Fibroblast of peridontal ligament (primary cell): ENCODE data around the gene BPHL.
"Not testable (repeated sequence)": the region's sequence is repeated elsewhere in the genome, so short reads cannot be mapped to it uniquely, and the experiment has no call there.

Experiments
- DNase-seq: peaks from one replicate; pipeline ENCODE4 v3.0.0-alpha.2; 2010; ENCODE audit errors: extremely low read depth

BPHL gene

DNA sequence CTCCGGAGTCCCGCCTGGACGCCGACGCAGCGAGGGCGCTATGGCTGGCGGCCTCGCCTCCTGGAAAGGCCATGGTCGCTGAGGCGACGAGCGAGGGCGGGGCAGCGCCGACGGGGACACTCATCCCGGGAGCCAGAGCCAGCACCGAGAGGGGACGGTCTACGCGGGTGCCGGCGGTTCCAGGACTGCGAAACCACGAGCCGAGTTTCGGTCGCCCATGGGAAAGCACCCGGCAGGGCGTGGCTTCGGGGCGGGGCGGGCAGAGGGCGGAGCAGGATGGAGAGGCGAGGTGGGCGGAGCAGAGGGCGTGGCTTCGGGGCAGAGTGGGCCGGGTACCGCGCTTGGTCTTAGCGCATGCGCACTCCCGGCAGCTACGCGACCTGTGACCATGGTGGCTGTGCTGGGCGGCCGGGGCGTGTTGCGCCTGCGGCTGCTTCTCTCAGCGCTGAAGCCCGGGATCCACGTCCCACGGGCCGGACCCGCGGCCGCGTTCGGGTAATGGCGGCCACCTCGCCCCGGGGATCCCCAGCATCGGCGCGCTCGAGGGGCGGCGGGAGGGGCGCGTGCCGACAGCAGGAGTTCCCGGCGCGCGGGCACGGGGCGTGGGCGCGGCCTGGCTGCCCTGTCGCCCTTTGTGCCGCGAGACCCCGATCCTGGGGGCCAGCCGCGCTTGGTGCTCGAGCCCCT, at the start of gene BPHL:
TSS of gene BPHL (plus strand) at position 359 of the 687 bp plus-strand sequence. CDS start at position 389, 30 bp downstream.
- peak; percentile 88 for DNase-seq

- DNase-seq: no peak
Measured at GRCh38 chr6:3071568-3071967, 46.9 kb upstream of the BPHL start.

DNA sequence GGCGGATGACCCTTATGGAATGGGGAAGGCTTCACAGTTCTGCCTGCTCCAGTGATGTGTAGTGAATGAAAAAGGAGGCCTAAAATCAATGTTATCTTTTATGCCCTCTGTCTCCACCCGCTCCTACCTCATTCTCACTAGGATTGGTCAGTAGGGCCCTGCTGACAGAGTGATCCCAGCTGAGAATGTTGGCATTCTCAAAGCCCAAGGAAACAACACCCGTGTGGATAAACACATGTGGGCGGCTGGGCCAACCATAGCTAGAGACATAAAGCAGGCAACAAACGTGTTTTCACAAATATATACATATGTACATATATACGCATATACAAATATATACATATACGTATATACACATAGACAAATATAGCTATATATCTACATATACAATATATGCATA, 45.7 kb upstream of the BPHL start:
- DNase-seq: no peak

DNA sequence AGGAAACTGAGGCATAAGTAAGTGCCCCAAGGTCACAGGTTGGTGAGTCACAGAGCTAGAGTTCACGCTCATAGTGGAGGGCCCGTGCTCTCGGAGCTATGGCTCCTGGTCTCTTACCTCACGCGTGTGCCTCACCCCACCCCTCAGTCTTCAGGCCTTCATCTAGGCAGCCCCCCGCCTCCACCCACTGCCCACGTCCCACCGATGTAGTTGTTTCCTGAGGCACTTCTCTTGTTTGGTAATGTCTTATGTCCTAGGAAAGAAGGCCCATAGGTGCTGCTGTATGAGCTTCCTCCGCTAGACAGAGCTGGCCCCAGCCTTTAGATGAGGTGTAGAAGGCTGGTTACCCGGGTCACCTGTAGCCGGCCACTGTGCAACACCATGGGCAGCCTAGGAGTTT, 45.1 kb upstream of the BPHL start:
- no peak for DNase-seq

- DNase-seq: no peak
Measured at GRCh38 chr6:3075772-3076113, 42.8 kb upstream of the BPHL start.

DNA sequence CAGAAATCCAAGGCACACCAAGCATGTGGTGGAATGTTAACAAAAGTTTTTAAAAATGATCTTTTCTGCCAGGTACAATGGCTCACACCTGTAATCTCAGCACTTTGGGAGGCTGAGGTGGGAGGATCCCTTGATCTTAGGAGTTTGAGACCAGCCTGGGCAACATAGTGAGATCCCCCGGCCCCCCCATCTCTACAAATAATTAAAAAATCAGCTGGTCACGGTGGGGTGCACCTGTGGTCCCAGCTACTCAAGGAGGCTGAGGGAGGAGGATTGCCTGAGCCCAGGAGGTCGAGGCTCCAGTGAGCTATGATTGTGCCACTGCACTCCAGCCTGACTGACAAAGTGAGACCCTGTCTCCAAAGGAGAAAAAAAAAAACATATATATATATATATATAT, 42.2 kb upstream of the BPHL start:
- no peak for DNase-seq

DNA sequence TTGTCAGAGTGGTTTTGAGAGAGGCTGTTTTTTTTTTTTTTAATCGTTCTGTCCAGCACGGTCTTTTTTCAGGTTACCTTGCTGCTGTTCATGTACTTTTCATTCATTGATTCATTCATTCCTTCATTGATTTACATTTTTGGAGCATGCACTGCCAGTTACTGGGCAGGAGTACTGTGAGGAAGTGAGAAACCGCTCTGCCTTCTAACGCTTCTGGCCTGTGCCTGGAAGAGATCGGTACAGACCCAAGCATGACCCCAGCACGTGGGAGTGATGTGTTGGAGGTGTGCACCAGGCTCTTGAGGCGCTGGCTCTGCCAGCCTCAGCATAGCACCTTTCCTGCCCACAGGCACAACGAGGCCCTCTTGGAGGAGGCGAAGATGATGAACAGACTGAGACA, 41.1 kb upstream of the BPHL start:
- no peak for DNase-seq

DNA sequence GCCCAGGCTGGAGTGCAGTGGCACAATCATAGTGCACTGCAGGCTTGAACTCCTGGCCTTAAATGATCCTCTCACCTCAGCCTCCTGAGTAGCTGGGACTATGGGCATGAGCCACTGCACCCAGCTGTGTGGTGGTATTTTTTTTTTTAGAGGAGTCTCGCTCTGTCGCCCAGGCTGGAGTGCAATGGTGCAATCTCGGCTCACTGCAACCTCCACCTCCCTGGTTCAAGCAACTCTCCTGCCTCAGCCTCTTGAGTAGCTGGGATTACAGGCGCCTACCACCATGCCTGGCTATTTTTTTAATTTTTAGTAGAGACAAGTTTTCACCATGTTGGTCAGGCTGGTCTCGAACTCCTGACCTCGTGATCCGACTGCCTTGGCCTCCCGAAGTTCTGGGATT, 39.6 kb upstream of the BPHL start:
- not testable (repeated sequence) for DNase-seq

DNA sequence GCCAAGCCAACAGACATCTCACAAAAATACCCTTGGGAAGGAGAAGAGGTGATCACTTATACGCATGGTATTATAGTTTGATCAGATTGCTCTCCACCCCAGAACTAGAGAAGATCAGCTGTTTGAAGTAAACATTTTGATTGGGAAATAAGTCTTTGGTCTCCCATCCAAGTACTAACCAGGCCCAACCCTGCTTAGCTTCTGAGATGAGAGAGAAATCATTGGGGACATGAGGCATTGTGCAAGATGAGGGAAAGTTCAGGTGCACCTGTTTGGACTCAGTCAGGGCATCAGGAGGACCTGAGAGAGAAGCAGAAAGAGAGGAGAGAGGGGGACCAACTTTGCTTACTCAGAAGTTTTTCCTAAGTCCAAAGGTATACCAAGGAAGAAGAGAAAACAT, 38.8 kb upstream of the BPHL start:
- no peak for DNase-seq

DNA sequence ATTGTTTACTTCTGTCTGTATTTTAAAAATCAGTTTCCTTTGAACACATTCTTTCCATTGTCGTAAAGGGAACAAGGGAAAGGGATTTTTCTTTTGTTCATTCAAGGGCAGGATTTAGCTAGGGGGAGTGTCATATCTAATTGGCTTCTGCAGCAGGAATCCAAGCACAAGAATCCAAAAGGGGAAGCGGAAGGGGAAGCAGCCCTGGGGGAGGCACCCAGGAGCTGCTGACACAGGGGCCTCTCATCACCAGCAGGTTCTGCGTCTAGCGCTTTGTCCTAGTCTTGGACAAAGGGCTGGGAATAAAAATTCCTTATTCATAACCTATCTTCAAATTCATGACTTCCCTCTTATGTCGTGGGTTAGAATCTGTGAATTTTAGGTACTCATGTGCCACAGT, 36.6 kb upstream of the BPHL start:
- no peak for DNase-seq

DNA sequence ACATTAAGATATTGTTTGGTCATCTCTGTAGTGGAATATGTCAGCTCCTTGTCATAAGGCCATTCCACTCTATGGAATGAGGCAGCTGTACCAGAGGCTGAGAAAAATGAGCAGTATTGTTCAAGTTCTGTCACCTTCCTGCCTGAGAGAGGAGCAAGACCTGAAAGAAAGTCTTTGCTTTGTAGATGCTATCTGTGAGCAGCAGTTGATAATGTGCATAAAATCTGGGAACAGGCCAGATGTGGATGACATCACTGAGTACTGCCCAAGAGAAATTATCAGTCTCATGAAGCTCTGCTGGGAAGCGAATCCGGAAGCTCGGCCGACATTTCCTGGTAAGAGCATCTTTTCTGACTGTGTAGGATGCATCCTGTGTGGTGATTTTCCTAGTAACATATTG, 33.4 kb upstream of the BPHL start:
- DNase-seq: no peak

GRCh38 chr6:3086282-3086946, 32.1 kb upstream of the BPHL start:
- DNase-seq: no peak

DNA sequence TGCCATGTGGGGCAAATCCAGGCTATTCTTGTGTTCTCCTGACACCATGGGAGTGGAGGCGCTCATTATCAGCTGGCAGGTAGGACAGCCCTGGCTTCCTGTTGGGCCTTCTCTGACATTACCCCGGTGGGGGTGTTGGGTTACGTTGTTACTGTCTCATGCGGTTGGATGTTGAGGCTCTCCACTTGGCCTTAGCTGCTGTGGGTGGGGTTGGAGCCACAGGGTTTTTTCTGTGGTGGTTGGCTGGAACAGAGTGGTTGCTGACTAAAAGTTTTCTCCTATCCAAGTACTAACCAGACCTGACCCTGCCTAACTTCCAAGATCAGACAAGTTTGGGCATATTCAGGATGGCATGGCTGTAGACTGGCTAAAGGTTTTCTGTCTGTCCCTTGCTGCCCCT, 30.1 kb upstream of the BPHL start:
- DNase-seq: peak; percentile 66

DNA sequence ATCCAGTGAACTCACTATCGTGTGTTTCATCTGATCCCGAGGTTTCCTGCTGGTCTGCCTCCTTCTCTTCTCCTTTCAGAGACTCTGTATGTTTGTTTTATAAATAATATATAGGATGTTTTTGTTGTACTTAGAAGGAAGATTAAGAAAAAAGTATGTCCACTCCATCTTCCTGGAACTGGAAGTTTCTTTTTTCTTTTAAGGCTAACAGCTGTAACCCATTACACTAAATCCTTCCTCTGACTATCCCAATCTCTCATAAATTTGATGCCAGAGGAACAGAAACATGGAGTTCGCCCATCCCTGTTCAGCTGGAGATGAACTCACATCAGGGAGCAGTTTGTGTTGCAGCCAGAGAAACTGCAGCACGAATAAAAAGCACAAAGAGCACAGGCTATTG, 29.5 kb upstream of the BPHL start:
- DNase-seq: peak; percentile 75

- peak; percentile 35 for DNase-seq
Measured at GRCh38 chr6:3090013-3090412, 28.5 kb upstream of the BPHL start.

- DNase-seq: no peak
Measured at GRCh38 chr6:3094815-3095214, 23.7 kb upstream of the BPHL start.

GRCh38 chr6:3102875-3103274, 15.6 kb upstream of the BPHL start:
- DNase-seq: no peak

DNA sequence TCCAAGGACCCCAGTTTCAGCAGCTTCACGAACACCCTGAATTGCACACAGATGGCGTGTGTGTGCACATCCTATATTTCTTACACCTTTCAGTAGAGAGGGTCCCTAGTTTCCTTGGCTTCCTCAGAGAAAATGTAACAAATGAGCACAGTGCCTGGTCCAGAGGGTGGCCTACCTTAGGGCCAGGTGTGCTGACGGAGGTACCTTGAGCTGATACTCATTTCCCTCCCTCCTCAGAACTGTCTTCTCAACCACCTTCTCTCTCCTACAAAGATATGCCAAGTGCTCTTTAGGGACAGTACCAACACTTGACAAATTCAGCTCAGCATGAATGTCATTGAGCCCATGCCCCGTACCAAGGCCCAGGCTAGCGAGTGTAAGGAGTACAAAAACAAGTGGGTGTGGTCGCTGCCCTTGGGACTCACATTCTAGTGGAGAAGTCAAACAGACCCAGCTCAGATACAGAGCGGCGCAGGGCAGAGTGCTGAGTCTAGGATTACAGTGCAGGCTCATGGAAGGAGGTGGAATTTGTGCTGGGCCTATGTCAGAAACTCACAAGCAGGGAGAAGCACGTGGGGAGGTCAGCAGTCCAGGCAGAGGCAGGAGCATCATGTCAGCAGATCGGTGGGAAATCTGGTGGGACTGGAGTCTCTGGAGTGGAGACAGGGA, 9.6 kb upstream of the BPHL start:
- no peak for DNase-seq

GRCh38 chr6:3109761-3110160, 8.8 kb upstream of the BPHL start:
- no peak for DNase-seq

DNA sequence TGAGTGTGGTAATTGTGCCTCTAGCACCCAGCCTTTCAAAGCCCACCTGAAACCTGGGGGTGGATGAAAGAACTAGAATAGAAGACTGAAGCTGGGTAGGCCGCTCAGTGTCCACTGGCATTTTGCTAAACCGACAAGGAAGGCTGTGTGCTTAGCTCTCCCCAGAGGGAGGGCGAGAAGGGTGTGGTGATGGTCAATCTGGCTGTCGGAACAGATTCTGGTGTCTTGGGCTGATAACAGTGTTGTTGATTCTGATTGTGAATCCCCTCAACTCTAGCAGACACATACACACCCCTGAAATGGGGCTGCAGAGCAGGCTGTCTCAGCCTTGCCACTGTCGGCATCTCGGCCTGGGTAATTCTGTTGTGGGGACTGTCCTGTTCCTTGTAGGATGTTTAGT, 4.1 kb upstream of the BPHL start:
- DNase-seq: no peak

- no peak for DNase-seq
Measured at GRCh38 chr6:3117912-3118352, 579 bp upstream of the BPHL start.

- peak; percentile 37 for DNase-seq
Measured at GRCh38 chr6:3119040-3119723, 671 bp downstream of the BPHL start.

DNA sequence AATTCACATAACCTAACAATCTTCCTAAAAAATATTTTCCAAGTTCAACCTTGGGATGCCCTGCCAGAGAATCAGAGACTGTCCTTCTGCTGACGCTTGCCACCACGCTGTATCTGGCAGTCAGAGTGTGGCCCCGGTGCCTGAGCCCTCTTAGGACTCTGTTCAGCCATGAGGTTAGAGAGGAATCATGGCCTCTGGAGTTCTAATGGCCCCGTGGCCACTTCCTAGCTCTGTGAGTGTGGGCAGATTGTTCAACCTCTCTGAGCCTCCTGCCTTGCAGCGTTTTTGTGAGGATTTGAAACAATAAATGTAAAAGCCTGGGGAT, 2.2 kb downstream of the BPHL start:
- DNase-seq: no peak
